ENCODE data around the gene BCL2L1. TPM values are rescaled to one million over a fixed set of nuclear protein-coding genes. Genes with fewer than 3 reads are reported as not detected.

BCL2L1 gene
- total RNA-seq, 1 experiment from 2014 or later: 226 TPM

DNA sequence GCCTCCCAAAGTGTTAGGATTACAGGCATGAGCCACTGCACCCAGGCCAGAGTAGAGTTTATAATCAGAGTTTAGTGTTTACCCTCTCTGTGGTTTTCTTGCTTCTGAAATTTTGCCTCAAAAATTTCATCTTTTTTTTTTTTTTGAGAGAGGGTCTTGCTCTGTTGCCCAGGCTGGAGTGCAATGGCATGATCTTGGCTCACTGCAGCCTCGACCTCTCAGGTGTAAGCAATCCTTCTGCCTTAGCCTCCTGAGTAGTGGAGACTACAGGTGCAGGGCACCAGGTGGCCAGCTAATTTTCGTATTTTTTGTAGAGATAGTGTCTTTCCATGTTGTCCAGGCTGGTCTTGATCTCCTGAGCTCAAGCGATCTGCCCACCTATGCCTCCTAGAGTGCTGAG, 45.1 kb upstream of the BCL2L1 start:
- TF ChIP-seq, protein P1, sequence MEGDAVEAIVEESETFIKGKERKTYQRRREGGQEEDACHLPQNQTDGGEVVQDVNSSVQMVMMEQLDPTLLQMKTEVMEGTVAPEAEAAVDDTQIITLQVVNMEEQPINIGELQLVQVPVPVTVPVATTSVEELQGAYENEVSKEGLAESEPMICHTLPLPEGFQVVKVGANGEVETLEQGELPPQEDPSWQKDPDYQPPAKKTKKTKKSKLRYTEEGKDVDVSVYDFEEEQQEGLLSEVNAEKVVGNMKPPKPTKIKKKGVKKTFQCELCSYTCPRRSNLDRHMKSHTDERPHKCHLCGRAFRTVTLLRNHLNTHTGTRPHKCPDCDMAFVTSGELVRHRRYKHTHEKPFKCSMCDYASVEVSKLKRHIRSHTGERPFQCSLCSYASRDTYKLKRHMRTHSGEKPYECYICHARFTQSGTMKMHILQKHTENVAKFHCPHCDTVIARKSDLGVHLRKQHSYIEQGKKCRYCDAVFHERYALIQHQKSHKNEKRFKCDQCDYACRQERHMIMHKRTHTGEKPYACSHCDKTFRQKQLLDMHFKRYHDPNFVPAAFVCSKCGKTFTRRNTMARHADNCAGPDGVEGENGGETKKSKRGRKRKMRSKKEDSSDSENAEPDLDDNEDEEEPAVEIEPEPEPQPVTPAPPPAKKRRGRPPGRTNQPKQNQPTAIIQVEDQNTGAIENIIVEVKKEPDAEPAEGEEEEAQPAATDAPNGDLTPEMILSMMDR (IDR thresholded peaks at IDR 0.05 in 2 of 3, conservative IDR thresholded peaks at IDR 0.05 in 1 of 3; ENCODE audit: borderline replicate concordance in 1 of 3, insufficient read depth in 1 of 3, low read depth in 2 of 3, low read length in 2 of 3): no peak
- no peaks in the 10 kb centered on the region for H3K9me3 ChIP-seq (ENCODE audit: control insufficient read depth in 1 of 2, insufficient read depth in 1 of 2, low read depth in 1 of 2, low read length in 2 of 2)
- intact Hi-C loops (cut with micrococcal nuclease): no loop called here
- peaks cover 4% of the 10 kb centered on the region for H4K20me1 ChIP-seq (ENCODE audit: insufficient read depth)
- BruUV-seq (replicated peaks): no TSS peak
- no peak overlapping the region for H3K4me3 ChIP-seq (replicated peaks in 1 of 2; ENCODE audit: low read depth in 1 of 2, low read length in 2 of 2)
- DNase-seq (ENCODE audit: low read depth, low spot score): no peak
- no peak overlapping the region for H3K27ac ChIP-seq (ENCODE audit: low read depth, low read length)
- POLR2A ChIA-PET: no interaction called here
- H3K9me2 ChIP-seq (ENCODE audit: insufficient read depth): no peaks in the 10 kb centered on the region
- H3K4me2 ChIP-seq (ENCODE audit: low read length): no peak overlapping the region
- H2AFZ ChIP-seq (ENCODE audit: low read depth, low read length, poor library complexity, severe bottlenecking): no peak overlapping the region
- H3K27me3 ChIP-seq (ENCODE audit: insufficient read depth, low read length): no peaks in the 10 kb centered on the region
- peaks cover 96% of the 10 kb centered on the region for H3K79me2 ChIP-seq (ENCODE audit: insufficient read depth, low read length)
- ATAC-seq: no peak
- peaks cover 44 to 45% of the 10 kb centered on the region in 2 experiments for H3K36me3 ChIP-seq (ENCODE audit: control insufficient read depth in 1 of 2, insufficient read depth in 2 of 2, low read length in 2 of 2)
- H3K4me1 ChIP-seq (ENCODE audit: control insufficient read depth in 1 of 2, insufficient read depth in 2 of 2, low read length in 2 of 2): no peaks in the 10 kb centered on the region
- no peak overlapping the region for H3K9ac ChIP-seq (ENCODE audit: low read length)
- RAD21 ChIA-PET (ENCODE audit: low non-redundant PET in 1 of 2, low total read pairs in 2 of 2, uncharacterized antibody in 2 of 2, unreplicated experiment in 2 of 2): no interaction called here
- CTCF ChIA-PET: no interaction called here

DNA sequence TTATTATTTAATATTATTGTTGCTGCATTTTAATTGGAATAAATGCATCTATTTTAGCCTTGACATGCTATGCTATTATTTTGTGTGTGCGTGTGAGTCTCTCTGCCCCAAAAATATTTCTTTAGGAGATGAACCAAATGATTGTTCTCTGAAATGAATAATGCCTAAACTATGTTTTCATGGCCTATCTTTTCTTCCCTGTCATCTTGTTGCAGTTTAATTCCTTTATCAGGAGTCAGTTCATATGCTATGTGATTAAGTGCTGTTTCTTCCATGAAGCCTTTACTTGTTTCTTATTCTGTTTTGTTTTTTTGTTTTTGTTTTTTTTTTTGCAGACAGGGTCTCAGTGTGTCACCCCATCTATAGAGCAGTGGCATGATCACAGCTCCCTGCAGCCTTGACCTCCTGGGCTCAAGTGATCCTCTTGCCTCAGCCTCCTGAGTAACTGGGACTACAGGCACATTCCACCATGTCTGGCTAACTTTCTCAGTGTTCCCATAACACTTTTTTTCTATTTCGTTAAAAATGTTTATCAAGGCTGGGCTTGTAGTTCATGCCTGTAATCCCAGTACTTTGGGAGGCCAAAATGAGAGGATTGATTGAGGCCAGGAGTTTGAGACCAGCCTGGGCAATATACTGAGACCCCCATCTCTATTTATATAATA, 42.1 kb upstream of the BCL2L1 start:
- intact Hi-C loops (cut with micrococcal nuclease): no loop called here
- RAD21 ChIA-PET (ENCODE audit: low non-redundant PET in 1 of 2, low total read pairs in 2 of 2, uncharacterized antibody in 2 of 2, unreplicated experiment in 2 of 2): no interaction called here
- Histone ChIP-seq H3K9me3 (ENCODE audit: control insufficient read depth in 1 of 2, insufficient read depth in 1 of 2, low read depth in 1 of 2, low read length in 2 of 2) (no peaks in the 10 kb centered on the region), H3K4me2 (ENCODE audit: low read length) (no peak overlapping the region), H4K20me1 (ENCODE audit: insufficient read depth) (peaks cover 6% of the 10 kb centered on the region), H3K4me3 (replicated peaks in 1 of 2; ENCODE audit: low read depth in 1 of 2, low read length in 2 of 2) (no peak overlapping the region), H3K27ac (ENCODE audit: low read depth, low read length) (no peak overlapping the region), H3K36me3 (ENCODE audit: control insufficient read depth in 1 of 2, insufficient read depth in 2 of 2, low read length in 2 of 2) (peaks cover 31 to 41% of the 10 kb centered on the region in 2 experiments), H2AFZ (ENCODE audit: low read depth, low read length, poor library complexity, severe bottlenecking) (no peak overlapping the region), H3K27me3 (ENCODE audit: insufficient read depth, low read length) (no peaks in the 10 kb centered on the region), H3K9ac (ENCODE audit: low read length) (no peak overlapping the region), H3K4me1 (ENCODE audit: control insufficient read depth in 1 of 2, insufficient read depth in 2 of 2, low read length in 2 of 2) (no peaks in the 10 kb centered on the region), H3K79me2 (ENCODE audit: insufficient read depth, low read length) (peaks cover 96% of the 10 kb centered on the region), H3K9me2 (ENCODE audit: insufficient read depth) (no peaks in the 10 kb centered on the region)
- TF ChIP-seq, protein P2, sequence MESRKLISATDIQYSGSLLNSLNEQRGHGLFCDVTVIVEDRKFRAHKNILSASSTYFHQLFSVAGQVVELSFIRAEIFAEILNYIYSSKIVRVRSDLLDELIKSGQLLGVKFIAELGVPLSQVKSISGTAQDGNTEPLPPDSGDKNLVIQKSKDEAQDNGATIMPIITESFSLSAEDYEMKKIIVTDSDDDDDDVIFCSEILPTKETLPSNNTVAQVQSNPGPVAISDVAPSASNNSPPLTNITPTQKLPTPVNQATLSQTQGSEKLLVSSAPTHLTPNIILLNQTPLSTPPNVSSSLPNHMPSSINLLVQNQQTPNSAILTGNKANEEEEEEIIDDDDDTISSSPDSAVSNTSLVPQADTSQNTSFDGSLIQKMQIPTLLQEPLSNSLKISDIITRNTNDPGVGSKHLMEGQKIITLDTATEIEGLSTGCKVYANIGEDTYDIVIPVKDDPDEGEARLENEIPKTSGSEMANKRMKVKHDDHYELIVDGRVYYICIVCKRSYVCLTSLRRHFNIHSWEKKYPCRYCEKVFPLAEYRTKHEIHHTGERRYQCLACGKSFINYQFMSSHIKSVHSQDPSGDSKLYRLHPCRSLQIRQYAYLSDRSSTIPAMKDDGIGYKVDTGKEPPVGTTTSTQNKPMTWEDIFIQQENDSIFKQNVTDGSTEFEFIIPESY (IDR thresholded peaks at IDR 0.05; ENCODE audit: extremely low read depth, insufficient replicate concordance, low read length): no peak
- TF ChIP-seq ZNF274 (IDR thresholded peaks at IDR 0.05; ENCODE audit: low read depth, low read length) (no peak), CEBPB (IDR thresholded peaks at IDR 0.05; ENCODE audit: low read depth) (no peak), TCF7L2 (IDR thresholded peaks at IDR 0.05; ENCODE audit: borderline replicate concordance, extremely low read depth, insufficient read depth, insufficient read length) (no peak), CBX3 (IDR thresholded peaks at IDR 0.05; ENCODE audit: low read depth) (no peak), POLR2AphosphoS5 (IDR thresholded peaks at IDR 0.05; ENCODE audit: low read depth, low read length) (no peak)
- POLR2A ChIA-PET: no interaction called here
- CTCF ChIA-PET: no interaction called here
- no TSS peak for BruUV-seq (replicated peaks)
- no peak for ATAC-seq
- no peak for DNase-seq (ENCODE audit: low read depth, low spot score)

Data from HCT116 (cell line).